H9 (cell line): ENCODE data around the gene ADO. TPM values are rescaled to one million over a fixed set of nuclear protein-coding genes. Genes with fewer than 3 reads are reported as not detected.

Experiments
- DNase-seq: peaks from one replicate; pipeline ENCODE4 v3.0.0-alpha.2; 2017
- H2AFZ ChIP-seq: one replicate; pipeline ENCODE4 v1.6.1; 2013; ENCODE audit warnings: mild to moderate bottlenecking, low read length, control low read depth, moderate library complexity
- H2AK5ac ChIP-seq: 2 replicates; pipeline ENCODE4 v1.6.1; 2013; ENCODE audit warnings: low read length, control low read depth, mixed read lengths; ENCODE audit not compliant: insufficient read length
- H2BK120ac ChIP-seq: one replicate; pipeline ENCODE4 v1.6.1; 2013; ENCODE audit warnings: low read depth, mild to moderate bottlenecking, low read length, control low read depth, inconsistent platforms; ENCODE audit not compliant: poor library complexity, severe bottlenecking
- H2BK12ac ChIP-seq: 2 replicates; pipeline ENCODE4 v1.6.1; 2013; ENCODE audit warnings: low read length, control low read depth, mixed read lengths, low read depth; ENCODE audit not compliant: insufficient read length
- H2BK15ac ChIP-seq: 2 replicates; pipeline ENCODE4 v1.6.1; 2013; ENCODE audit warnings: low read depth, low read length, control low read depth
- H2BK20ac ChIP-seq: one replicate; pipeline ENCODE4 v1.6.1; 2013; ENCODE audit warnings: low read depth, mild to moderate bottlenecking, low read length, control low read depth, inconsistent platforms; ENCODE audit not compliant: poor library complexity, severe bottlenecking
- H2BK5ac ChIP-seq: 2 replicates; pipeline ENCODE4 v1.6.1; 2013; ENCODE audit warnings: low read length, control low read depth, mixed read lengths; ENCODE audit not compliant: insufficient read length
- H3K14ac ChIP-seq: 2 replicates; pipeline ENCODE4 v1.6.1; 2013; ENCODE audit warnings: low read length, control low read depth; ENCODE audit not compliant: insufficient read depth
- H3K18ac ChIP-seq: 2 replicates; pipeline ENCODE4 v1.6.1; 2013; ENCODE audit warnings: low read depth, mild to moderate bottlenecking, mixed read lengths, low read length, control low read depth; ENCODE audit not compliant: insufficient read length
- H3K23ac ChIP-seq: 2 replicates; pipeline ENCODE4 v1.6.1; 2013; ENCODE audit warnings: low read length, control low read depth, mixed read lengths, low read depth; ENCODE audit not compliant: insufficient read length
- H3K23me2 ChIP-seq: 2 replicates; pipeline ENCODE4 v1.6.1; 2013; ENCODE audit warnings: low read depth, mild to moderate bottlenecking, mixed read lengths, low read length, control low read depth; ENCODE audit not compliant: insufficient read length, poor library complexity, severe bottlenecking
- H3K27ac ChIP-seq: 2 replicates; pipeline ENCODE4 v1.5.1; 2013; ENCODE audit warnings: low read length, control low read depth, mixed read lengths, low read depth; ENCODE audit not compliant: insufficient read length
- H3K27me3 ChIP-seq: 2 replicates; pipeline ENCODE4 v1.6.1; 2013; ENCODE audit warnings: low read length, control low read depth, inconsistent platforms; ENCODE audit not compliant: insufficient read depth
- H3K4ac ChIP-seq: 2 replicates; pipeline ENCODE4 v1.6.1; 2013; ENCODE audit warnings: low read depth, mild to moderate bottlenecking, control low read depth, inconsistent platforms, low read length, moderate library complexity
- H3K4me1 ChIP-seq: 2 replicates; pipeline ENCODE4 v1.6.1; 2013; ENCODE audit warnings: low read length, control low read depth, inconsistent platforms; ENCODE audit not compliant: insufficient read depth
- H3K4me2 ChIP-seq: 2 replicates; pipeline ENCODE4 v1.6.1; 2013; ENCODE audit warnings: low read length, control low read depth, mixed read lengths; ENCODE audit not compliant: insufficient read length, insufficient read depth
- H3K56ac ChIP-seq: 2 replicates; pipeline ENCODE4 v1.6.1; 2013; ENCODE audit warnings: low read depth, mild to moderate bottlenecking, mixed read lengths, low read length, control low read depth; ENCODE audit not compliant: insufficient read length
- H3K79me1 ChIP-seq: 2 replicates; pipeline ENCODE4 v1.6.1; 2013; ENCODE audit warnings: low read depth, mild to moderate bottlenecking, moderate library complexity, low read length, control low read depth, inconsistent platforms; ENCODE audit not compliant: insufficient read depth, poor library complexity, severe bottlenecking
- H3K79me2 ChIP-seq: 2 replicates; pipeline ENCODE4 v1.6.1; 2013; ENCODE audit warnings: low read length, control low read depth, inconsistent platforms; ENCODE audit not compliant: insufficient read depth
- H3K9ac ChIP-seq: 2 replicates; pipeline ENCODE4 v1.6.1; 2013; ENCODE audit warnings: low read length, control low read depth, mixed read lengths; ENCODE audit not compliant: insufficient read length; ENCODE audit errors: extremely low read depth
- H3K9me3 ChIP-seq: one replicate; pipeline ENCODE4 v1.6.1; 2013; ENCODE audit warnings: low read depth, low read length, inconsistent platforms; ENCODE audit not compliant: control insufficient read depth
- H3T11ph ChIP-seq: one replicate; pipeline ENCODE4 v1.6.1; 2013; ENCODE audit warnings: mild to moderate bottlenecking, low read length, control low read depth, inconsistent platforms
- H4K20me1 ChIP-seq: one replicate; pipeline ENCODE4 v1.6.1; 2013; ENCODE audit not compliant: control insufficient read depth, insufficient read length, insufficient read depth
- H4K5ac ChIP-seq: 2 replicates; pipeline ENCODE4 v1.6.1; 2013; ENCODE audit warnings: low read depth, mild to moderate bottlenecking, mixed read lengths, low read length, control low read depth; ENCODE audit not compliant: insufficient read length
- H4K8ac ChIP-seq: replicated peaks from 2 replicates; pipeline ENCODE4 v1.6.1; 2013; ENCODE audit warnings: low read length, control low read depth, mixed read lengths, low read depth; ENCODE audit not compliant: insufficient read length
- H4K91ac ChIP-seq: 2 replicates; pipeline ENCODE4 v1.6.1; 2013; ENCODE audit warnings: low read depth, mild to moderate bottlenecking, moderate library complexity, mixed read lengths, low read length, control low read depth; ENCODE audit not compliant: insufficient read length
- H3K27ac Mint-ChIP-seq, 3 experiments: 2 replicates in 2 of 3; 3 replicates in 1 of 3; pipeline ENCODE4 v1.8.0; 2020 to 2021; ENCODE audit warnings: mixed read lengths in 3 of 3, mild to moderate bottlenecking in 1 of 3, moderate library complexity in 1 of 3
- H3K27me3 Mint-ChIP-seq: 2 replicates; pipeline ENCODE4 v1.8.0; 2021; ENCODE audit warnings: low read depth, mild to moderate bottlenecking, moderate library complexity, mixed read lengths
- H3K36me3 Mint-ChIP-seq, 3 experiments: 2 replicates in 2 of 3; 3 replicates in 1 of 3; pipeline ENCODE4 v1.8.0; 2020 to 2021; ENCODE audit warnings: low read depth in 3 of 3, mixed read lengths in 3 of 3; ENCODE audit not compliant: insufficient read depth in 1 of 3
- H3K4me1 Mint-ChIP-seq, 2 experiments: 2 replicates each; pipeline ENCODE4 v1.8.0; 2020; ENCODE audit warnings: mixed read lengths in 2 of 2
- H3K4me3 Mint-ChIP-seq, 2 experiments: 2 replicates in 1 of 2; 3 replicates in 1 of 2; pipeline ENCODE4 v1.8.0; 2020 to 2021; ENCODE audit warnings: mild to moderate bottlenecking in 2 of 2, mixed read lengths in 2 of 2, moderate library complexity in 1 of 2
- H3K9me3 Mint-ChIP-seq, 2 experiments: 2 replicates in 1 of 2; 3 replicates in 1 of 2; pipeline ENCODE4 v1.8.0; 2020; ENCODE audit warnings: mild to moderate bottlenecking in 2 of 2, mixed read lengths in 2 of 2, moderate library complexity in 1 of 2
- WGBS: extraction: QIAGEN DNeasy Blood & Tissue Kit; methylation state at CpG from one replicate; pipeline ENCODE4 v1.1.7; 2013; ENCODE audit warnings: missing lambda C conversion rate, low lambda C conversion rate, mixed read lengths; ENCODE audit not compliant: insufficient read length; ENCODE audit errors: extremely low coverage; 5-methylcytosine and 5-hydroxymethylcytosine counted together
- total RNA-seq: library from RNA; stranded (reverse); gene quantifications from 2 replicates; pipeline ENCODE4 v1.2.1, GENCODE V29; 2021
- TF ChIP-seq, protein P1 (sequence below): fragments of 200-600 bp; sonication (generic); conservative IDR thresholded peaks from 3 replicates; pipeline ENCODE4 v1.8.0; 2021; ENCODE audit warnings: antibody characterized with exemption, mild to moderate bottlenecking

Gene ADO
- total RNA-seq, 1 experiment from 2014 or later, result 31.6 TPM

- H3K4me2 ChIP-seq, result peak overlapping the region; percentile 56
- H2BK15ac ChIP-seq, result no peak overlapping the region
- Mint-ChIP-seq H3K4me3 (peak overlapping the region; percentile 90 to 91), H3K27ac (no peak overlapping the region), H3K4me1 (peaks cover 30 to 38% of the 10 kb centered on the region in 2 experiments), H3K27me3 (peaks cover 2% of the 10 kb centered on the region), H3K9me3 (no peaks in the 10 kb centered on the region), H3K36me3 (peaks cover 0 to 6% (median 6%) of the 10 kb centered on the region in 3 experiments; a peak in 4 of 7 replicates)
- no peak overlapping the region for H3K9ac ChIP-seq
- H4K91ac ChIP-seq, result no peak overlapping the region
- H3K4me1 ChIP-seq, result peaks cover 2% of the 10 kb centered on the region; the same call in 1 of the 2 replicates
- H3K23ac ChIP-seq, result no peak overlapping the region
- no peak overlapping the region for H2BK12ac ChIP-seq
- no peak overlapping the region for H4K8ac ChIP-seq
- H2AK5ac ChIP-seq, result no peak overlapping the region
- peaks cover 9% of the 10 kb centered on the region for H3K23me2 ChIP-seq
- H2BK5ac ChIP-seq, result no peak overlapping the region
- no peak overlapping the region for H2BK120ac ChIP-seq
- no peak overlapping the region for H2BK20ac ChIP-seq
- no CpG with 5 or more reads among the region's 1 CpG for WGBS
- no peak for DNase-seq
- no peak overlapping the region for H2AFZ ChIP-seq
- TF ChIP-seq, protein P1, sequence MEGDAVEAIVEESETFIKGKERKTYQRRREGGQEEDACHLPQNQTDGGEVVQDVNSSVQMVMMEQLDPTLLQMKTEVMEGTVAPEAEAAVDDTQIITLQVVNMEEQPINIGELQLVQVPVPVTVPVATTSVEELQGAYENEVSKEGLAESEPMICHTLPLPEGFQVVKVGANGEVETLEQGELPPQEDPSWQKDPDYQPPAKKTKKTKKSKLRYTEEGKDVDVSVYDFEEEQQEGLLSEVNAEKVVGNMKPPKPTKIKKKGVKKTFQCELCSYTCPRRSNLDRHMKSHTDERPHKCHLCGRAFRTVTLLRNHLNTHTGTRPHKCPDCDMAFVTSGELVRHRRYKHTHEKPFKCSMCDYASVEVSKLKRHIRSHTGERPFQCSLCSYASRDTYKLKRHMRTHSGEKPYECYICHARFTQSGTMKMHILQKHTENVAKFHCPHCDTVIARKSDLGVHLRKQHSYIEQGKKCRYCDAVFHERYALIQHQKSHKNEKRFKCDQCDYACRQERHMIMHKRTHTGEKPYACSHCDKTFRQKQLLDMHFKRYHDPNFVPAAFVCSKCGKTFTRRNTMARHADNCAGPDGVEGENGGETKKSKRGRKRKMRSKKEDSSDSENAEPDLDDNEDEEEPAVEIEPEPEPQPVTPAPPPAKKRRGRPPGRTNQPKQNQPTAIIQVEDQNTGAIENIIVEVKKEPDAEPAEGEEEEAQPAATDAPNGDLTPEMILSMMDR, result no peak
- peaks cover 5% of the 10 kb centered on the region; the same call in 1 of the 2 replicates for H3K79me2 ChIP-seq
- H3K27me3 ChIP-seq, result no peaks in the 10 kb centered on the region
- no peaks in the 10 kb centered on the region for H3K79me1 ChIP-seq
- no peak overlapping the region for H3K27ac ChIP-seq
- no peak overlapping the region for H3T11ph ChIP-seq
- no peak overlapping the region for H4K5ac ChIP-seq
- H3K9me3 ChIP-seq, result no peaks in the 10 kb centered on the region
- no peak overlapping the region for H3K18ac ChIP-seq
- H3K56ac ChIP-seq, result no peak overlapping the region
- H3K14ac ChIP-seq, result no peak overlapping the region
- H3K4ac ChIP-seq, result no peak overlapping the region
- H4K20me1 ChIP-seq, result no peaks in the 10 kb centered on the region
Measured at GRCh38 chr10:62806251-62806650, 1.7 kb downstream of the ADO start.
